Fibroblast of peridontal ligament (primary cell): ENCODE measurements around the gene PRPSAP2.

Source experiments
- DNase-seq: peaks from one replicate; pipeline ENCODE4 v3.0.0-alpha.2; 2010; ENCODE audit errors: extremely low read depth

The PRPSAP2 gene

GRCh38 chr17:18962494-18962815, 104.5 kb downstream of the PRPSAP2 start:
- DNase-seq, result no peak

- DNase-seq, result peak; percentile 18
These were observed 105.4 kb downstream of the PRPSAP2 start for GRCh38 chr17:18963126-18964017.

- no peak for DNase-seq
These were observed 106.1 kb downstream of the PRPSAP2 start for GRCh38 chr17:18964018-18964351.

GRCh38 chr17:18964550-18964949, 106.6 kb downstream of the PRPSAP2 start:
- DNase-seq, result no peak

GRCh38 chr17:18965530-18966236, 107.8 kb downstream of the PRPSAP2 start:
- no peak for DNase-seq

- peak; percentile 50 for DNase-seq
These were observed 109.1 kb downstream of the PRPSAP2 start for GRCh38 chr17:18966831-18967624.

- DNase-seq, result no peak
These were observed 110.0 kb downstream of the PRPSAP2 start for GRCh38 chr17:18967916-18968315.

- DNase-seq, result no peak
These were observed 110.4 kb downstream of the PRPSAP2 start for GRCh38 chr17:18968345-18968744.

GRCh38 chr17:18968945-18969887, 111.3 kb downstream of the PRPSAP2 start:
- DNase-seq, result no peak

- no peak for DNase-seq
These were observed 112.9 kb downstream of the PRPSAP2 start for GRCh38 chr17:18970582-18971480.

GRCh38 chr17:18971801-18972200, 113.9 kb downstream of the PRPSAP2 start:
- DNase-seq, result no peak

GRCh38 chr17:18974407-18975149, 116.6 kb downstream of the PRPSAP2 start:
- no peak for DNase-seq

GRCh38 chr17:18975597-18975996, 117.7 kb downstream of the PRPSAP2 start:
- no peak for DNase-seq

- no peak for DNase-seq
These were observed 118.3 kb downstream of the PRPSAP2 start for GRCh38 chr17:18976201-18976600.

GRCh38 chr17:18977021-18977420, 119.1 kb downstream of the PRPSAP2 start:
- DNase-seq, result no peak

- no peak for DNase-seq
These were observed 119.7 kb downstream of the PRPSAP2 start for GRCh38 chr17:18977646-18978045.

GRCh38 chr17:18978050-18978449, 120.1 kb downstream of the PRPSAP2 start:
- DNase-seq, result no peak

GRCh38 chr17:18978655-18979054, 120.7 kb downstream of the PRPSAP2 start:
- DNase-seq, result no peak
